ENCODE data around the gene RAMP1.

The RAMP1 gene

GRCh38 chr2:237857791-237858190, 1.6 kb upstream of the RAMP1 start:
- DNase-seq: no peak
- Mint-ChIP-seq H3K27me3 (peaks cover 30 to 51% of the 10 kb centered on the region in 2 donors), H3K4me3 (no peak overlapping the region), H3K4me1 (peaks cover 5 to 19% of the 10 kb centered on the region in 2 donors), H3K9me3 (no peaks in the 10 kb centered on the region), H3K36me3 (no peaks in the 10 kb centered on the region), H3K27ac (no peak overlapping the region)
- no peak for ATAC-seq (replicated peaks)

GRCh38 chr2:237858294-237859081, 935 bp upstream of the RAMP1 start:
- Mint-ChIP-seq H3K36me3 (no peaks in the 10 kb centered on the region), H3K4me1 (peaks cover 5 to 19% of the 10 kb centered on the region in 2 donors), H3K27me3 (peaks cover 33 to 58% of the 10 kb centered on the region in 2 donors), H3K9me3 (no peaks in the 10 kb centered on the region), H3K4me3 (peak overlapping the region; percentile 55 to 71), H3K27ac (no peak overlapping the region)
- DNase-seq (peak; percentile 22), ATAC-seq (replicated peaks) (peak; percentile 92 to 93)

- DNase-seq: no peak
- no peaks in the 10 kb centered on the region for H3K9me3 Mint-ChIP-seq
- no peak for ATAC-seq (replicated peaks)
- H3K4me1 Mint-ChIP-seq: peaks cover 5 to 19% of the 10 kb centered on the region in 2 donors
- no peaks in the 10 kb centered on the region for H3K36me3 Mint-ChIP-seq
- peak overlapping the region in 1 of 2 donors; percentile 50 for H3K4me3 Mint-ChIP-seq
- peaks cover 33 to 61% of the 10 kb centered on the region in 2 donors for H3K27me3 Mint-ChIP-seq
- no peak overlapping the region for H3K27ac Mint-ChIP-seq
Measured at GRCh38 chr2:237859082-237859433, 365 bp upstream of the RAMP1 start.

- H3K4me3 Mint-ChIP-seq: peak overlapping the region in 1 of 2 donors; percentile 74
- H3K27ac Mint-ChIP-seq: no peak overlapping the region
- peaks cover 46 to 63% of the 10 kb centered on the region in 2 donors for H3K27me3 Mint-ChIP-seq
Measured at GRCh38 chr2:237860273-237860935, 981 bp downstream of the RAMP1 start.

GRCh38 chr2:237861875-237862527, 2.6 kb downstream of the RAMP1 start:
- H3K27ac Mint-ChIP-seq: no peak overlapping the region
- no peak overlapping the region for H3K4me3 Mint-ChIP-seq
- no peaks in the 10 kb centered on the region for H3K36me3 Mint-ChIP-seq
- H3K4me1 Mint-ChIP-seq: peaks cover 5 to 24% of the 10 kb centered on the region in 2 donors
- no peaks in the 10 kb centered on the region for H3K9me3 Mint-ChIP-seq
- peaks cover 51 to 64% of the 10 kb centered on the region in 2 donors for H3K27me3 Mint-ChIP-seq
- no peak for DNase-seq
- no peak for ATAC-seq (replicated peaks)

More at GRCh38 chr2:237860273-237860935, 981 bp downstream of the RAMP1 start:
- DNase-seq: no peak
- Mint-ChIP-seq H3K9me3 (no peaks in the 10 kb centered on the region), H3K36me3 (no peaks in the 10 kb centered on the region), H3K4me1 (peaks cover 5 to 20% of the 10 kb centered on the region in 2 donors)
- ATAC-seq (replicated peaks): no peak

- Mint-ChIP-seq H3K36me3 (no peaks in the 10 kb centered on the region), H3K9me3 (no peaks in the 10 kb centered on the region), H3K4me3 (no peak overlapping the region), H3K27me3 (peaks cover 53 to 62% of the 10 kb centered on the region in 2 donors), H3K27ac (no peak overlapping the region), H3K4me1 (peaks cover 5 to 24% of the 10 kb centered on the region in 2 donors)
- ATAC-seq (replicated peaks) (no peak), DNase-seq (no peak)
Measured at GRCh38 chr2:237862528-237862895, 3.1 kb downstream of the RAMP1 start.

GRCh38 chr2:237863102-237863511, 3.7 kb downstream of the RAMP1 start:
- H3K9me3 Mint-ChIP-seq: no peaks in the 10 kb centered on the region
- H3K36me3 Mint-ChIP-seq: no peaks in the 10 kb centered on the region
- no peak for DNase-seq
- H3K27ac Mint-ChIP-seq: no peak overlapping the region
- no peak overlapping the region for H3K4me3 Mint-ChIP-seq
- H3K4me1 Mint-ChIP-seq: peaks cover 5 to 22% of the 10 kb centered on the region in 2 donors
- no peak for ATAC-seq (replicated peaks)
- H3K27me3 Mint-ChIP-seq: peaks cover 48 to 59% of the 10 kb centered on the region in 2 donors

- Mint-ChIP-seq H3K27me3 (peaks cover 46 to 59% of the 10 kb centered on the region in 2 donors), H3K36me3 (no peaks in the 10 kb centered on the region), H3K27ac (no peak overlapping the region), H3K9me3 (no peaks in the 10 kb centered on the region), H3K4me1 (peaks cover 3 to 20% of the 10 kb centered on the region in 2 donors), H3K4me3 (no peak overlapping the region)
- no peak for DNase-seq
- ATAC-seq (replicated peaks): no peak
Measured at GRCh38 chr2:237863689-237864443, 4.4 kb downstream of the RAMP1 start.

GRCh38 chr2:237864444-237864931, 5.1 kb downstream of the RAMP1 start:
- H3K27ac Mint-ChIP-seq: no peak overlapping the region
- no peaks in the 10 kb centered on the region for H3K36me3 Mint-ChIP-seq
- ATAC-seq (replicated peaks): no peak
- H3K4me3 Mint-ChIP-seq: no peak overlapping the region
- DNase-seq: no peak
- no peaks in the 10 kb centered on the region for H3K9me3 Mint-ChIP-seq
- peaks cover 8 to 24% of the 10 kb centered on the region in 2 donors for H3K4me1 Mint-ChIP-seq
- peaks cover 49 to 61% of the 10 kb centered on the region in 2 donors for H3K27me3 Mint-ChIP-seq

- DNase-seq (no peak), ATAC-seq (replicated peaks) (no peak)
- H3K27ac Mint-ChIP-seq: no peak overlapping the region
- peaks cover 8 to 22% of the 10 kb centered on the region in 2 donors for H3K4me1 Mint-ChIP-seq
- peaks cover 53 to 62% of the 10 kb centered on the region in 2 donors for H3K27me3 Mint-ChIP-seq
- no peaks in the 10 kb centered on the region for H3K36me3 Mint-ChIP-seq
- no peak overlapping the region for H3K4me3 Mint-ChIP-seq
- H3K9me3 Mint-ChIP-seq: no peaks in the 10 kb centered on the region
Measured at GRCh38 chr2:237864940-237865622, 5.7 kb downstream of the RAMP1 start.

- no peak for ATAC-seq (replicated peaks)
- Mint-ChIP-seq H3K4me3 (no peak overlapping the region), H3K4me1 (peaks cover 8 to 21% of the 10 kb centered on the region in 2 donors), H3K9me3 (no peaks in the 10 kb centered on the region), H3K27me3 (peaks cover 54 to 62% of the 10 kb centered on the region in 2 donors), H3K36me3 (no peaks in the 10 kb centered on the region), H3K27ac (peak overlapping the region; percentile 15)
- DNase-seq: no peak
Measured at GRCh38 chr2:237865623-237866041, 6.2 kb downstream of the RAMP1 start.

GRCh38 chr2:237866101-237866621, 6.7 kb downstream of the RAMP1 start:
- Mint-ChIP-seq H3K36me3 (no peaks in the 10 kb centered on the region), H3K27ac (no peak overlapping the region), H3K4me3 (no peak overlapping the region), H3K27me3 (peaks cover 59 to 62% of the 10 kb centered on the region in 2 donors), H3K4me1 (peaks cover 8 to 26% of the 10 kb centered on the region in 2 donors), H3K9me3 (no peaks in the 10 kb centered on the region)
- DNase-seq: no peak
- ATAC-seq (replicated peaks): no peak

GRCh38 chr2:237867465-237867864, 8.0 kb downstream of the RAMP1 start:
- H3K4me3 Mint-ChIP-seq: no peak overlapping the region

More at GRCh38 chr2:237867465-237867864, 8.0 kb downstream of the RAMP1 start:
- H3K36me3 Mint-ChIP-seq: no peaks in the 10 kb centered on the region
- peaks cover 8 to 32% of the 10 kb centered on the region in 2 donors for H3K4me1 Mint-ChIP-seq
- H3K9me3 Mint-ChIP-seq: no peaks in the 10 kb centered on the region
- ATAC-seq (replicated peaks) (no peak), DNase-seq (no peak)
- H3K27me3 Mint-ChIP-seq: peaks cover 65% of the 10 kb centered on the region in 2 donors
- H3K27ac Mint-ChIP-seq: no peak overlapping the region

Measured in stimulated activated naive B cell treated with anti-CD40 and anti-IgM and Interleukin-4, amounts not matched to agents 10 μg/mL and 1 μg/mL and 100 μg/mL, for 72 hours (primary cell).